IPS-18a (cell line): ENCODE data around the gene CXCR6.

Experiments
- H3K27ac ChIP-seq: one replicate; pipeline ENCODE4 v1.5.1; 2013; ENCODE audit warnings: low read length
- H3K27me3 ChIP-seq: one replicate; pipeline ENCODE4 v1.6.1; 2013; ENCODE audit warnings: mild to moderate bottlenecking, low read length; ENCODE audit not compliant: control insufficient read depth, insufficient read depth
- H3K36me3 ChIP-seq: one replicate; pipeline ENCODE4 v1.6.1; 2013; ENCODE audit warnings: low read depth, low read length; ENCODE audit not compliant: control insufficient read depth
- H3K4me1 ChIP-seq: one replicate; pipeline ENCODE4 v1.6.1; 2013; ENCODE audit warnings: low read depth, low read length; ENCODE audit not compliant: control insufficient read depth
- H3K4me3 ChIP-seq: one replicate; pipeline ENCODE4 v1.5.1; 2013; ENCODE audit warnings: low read length
- H3K9ac ChIP-seq: one replicate; pipeline ENCODE4 v1.6.1; 2013; ENCODE audit warnings: mild to moderate bottlenecking, low read length, moderate library complexity
- H3K9me3 ChIP-seq: one replicate; pipeline ENCODE4 v1.6.1; 2013; ENCODE audit warnings: low read depth, low read length; ENCODE audit not compliant: control insufficient read depth

Gene CXCR6

DNA sequence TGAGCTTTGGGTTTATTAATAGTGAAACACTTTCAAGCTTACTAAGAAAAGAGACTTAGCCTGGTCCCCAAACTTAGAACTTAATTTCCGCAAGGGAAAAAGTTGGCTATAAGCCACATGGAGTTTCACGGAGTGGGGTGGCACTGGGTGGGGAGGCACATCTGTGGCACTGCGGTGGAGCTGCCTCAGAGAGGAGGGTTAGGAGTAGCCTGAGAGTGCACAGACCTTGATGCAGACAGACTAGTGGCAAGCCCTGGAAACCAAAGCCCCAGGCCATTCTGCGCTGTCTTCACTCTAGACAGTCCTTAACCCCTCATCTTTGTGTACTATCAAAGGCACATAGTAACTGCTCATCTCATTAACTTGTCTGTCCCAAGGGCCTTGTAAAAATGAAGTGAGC lies 22.0 kb downstream of the CXCR6 start:
- Histone ChIP-seq H3K9ac (no peak overlapping the region), H3K4me1 (no peaks in the 10 kb centered on the region), H3K9me3 (no peaks in the 10 kb centered on the region), H3K27me3 (no peaks in the 10 kb centered on the region), H3K4me3 (no peak overlapping the region), H3K36me3 (peaks cover 91% of the 10 kb centered on the region), H3K27ac (no peak overlapping the region)

GRCh38 chr3:45965653-45966052 lies 22.4 kb downstream of the CXCR6 start:
- H3K4me1 ChIP-seq, result no peaks in the 10 kb centered on the region
- no peaks in the 10 kb centered on the region for H3K27me3 ChIP-seq
- no peaks in the 10 kb centered on the region for H3K9me3 ChIP-seq
- no peak overlapping the region for H3K27ac ChIP-seq
- H3K4me3 ChIP-seq, result no peak overlapping the region
- H3K9ac ChIP-seq, result no peak overlapping the region
- peaks cover 87% of the 10 kb centered on the region for H3K36me3 ChIP-seq

DNA sequence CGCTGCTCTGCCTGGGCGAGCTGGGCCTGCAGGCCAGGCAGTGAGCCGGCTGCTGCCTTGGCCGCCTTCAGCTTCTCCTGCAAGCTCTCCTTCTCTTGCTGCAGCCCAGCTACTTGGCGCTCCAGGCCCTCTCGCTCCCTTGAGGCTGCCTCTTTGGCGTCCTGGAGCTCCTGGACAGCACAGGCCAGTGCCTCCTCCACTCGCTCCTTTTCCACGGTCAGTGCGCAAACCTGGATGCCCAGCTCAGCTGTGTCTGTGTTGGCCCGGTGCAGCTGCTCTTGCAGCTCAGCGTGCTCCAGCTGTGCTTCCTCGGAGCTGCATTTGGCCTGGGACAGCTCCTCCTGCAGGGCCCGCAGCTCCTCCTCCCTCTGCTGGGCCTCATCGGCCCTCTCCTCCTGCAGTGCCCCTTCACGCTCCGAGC lies 23.1 kb downstream of the CXCR6 start:
- no peak overlapping the region for H3K27ac ChIP-seq
- no peak overlapping the region for H3K4me3 ChIP-seq
- H3K9me3 ChIP-seq, result no peaks in the 10 kb centered on the region
- H3K9ac ChIP-seq, result no peak overlapping the region
- peaks cover 85% of the 10 kb centered on the region for H3K36me3 ChIP-seq
- no peaks in the 10 kb centered on the region for H3K4me1 ChIP-seq
- no peaks in the 10 kb centered on the region for H3K27me3 ChIP-seq

GRCh38 chr3:45966950-45967640 lies 23.8 kb downstream of the CXCR6 start:
- H3K9ac ChIP-seq, result no peak overlapping the region
- no peaks in the 10 kb centered on the region for H3K27me3 ChIP-seq
- peaks cover 82% of the 10 kb centered on the region for H3K36me3 ChIP-seq
- H3K9me3 ChIP-seq, result no peaks in the 10 kb centered on the region
- no peak overlapping the region for H3K4me3 ChIP-seq
- no peak overlapping the region for H3K27ac ChIP-seq
- H3K4me1 ChIP-seq, result no peaks in the 10 kb centered on the region

GRCh38 chr3:45967724-45968123 lies 24.5 kb downstream of the CXCR6 start:
- Histone ChIP-seq H3K36me3 (peaks cover 77% of the 10 kb centered on the region), H3K4me1 (no peaks in the 10 kb centered on the region)

DNA sequence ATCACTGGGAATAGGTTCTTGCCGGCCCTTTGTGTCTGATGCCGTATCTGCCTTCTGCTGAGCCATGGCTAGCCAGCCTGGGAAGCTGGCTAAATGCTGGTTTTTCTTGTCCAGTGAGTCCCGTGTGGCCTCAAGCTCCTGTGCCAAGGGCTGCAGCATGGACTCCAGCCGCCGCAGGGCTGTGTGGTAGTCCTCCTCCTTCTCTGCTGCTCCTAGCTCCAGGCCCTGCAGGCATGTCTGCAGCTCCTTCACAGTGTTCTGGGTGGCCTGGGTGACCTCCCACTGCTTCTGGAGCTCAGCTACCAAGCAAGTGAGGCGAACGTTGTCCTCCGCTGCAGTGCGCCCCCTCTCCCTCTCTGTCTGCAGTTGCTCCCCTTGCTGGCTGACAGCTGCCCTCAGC lies 24.9 kb downstream of the CXCR6 start:
- Histone ChIP-seq H3K4me1 (no peaks in the 10 kb centered on the region), H3K36me3 (peaks cover 76% of the 10 kb centered on the region), H3K27ac (no peak overlapping the region), H3K27me3 (no peaks in the 10 kb centered on the region), H3K4me3 (no peak overlapping the region), H3K9me3 (no peaks in the 10 kb centered on the region), H3K9ac (no peak overlapping the region)

More at GRCh38 chr3:45967724-45968123, 24.5 kb downstream of the CXCR6 start:
- Histone ChIP-seq H3K9ac (no peak overlapping the region), H3K27ac (no peak overlapping the region), H3K4me3 (no peak overlapping the region), H3K27me3 (no peaks in the 10 kb centered on the region), H3K9me3 (no peaks in the 10 kb centered on the region)

DNA sequence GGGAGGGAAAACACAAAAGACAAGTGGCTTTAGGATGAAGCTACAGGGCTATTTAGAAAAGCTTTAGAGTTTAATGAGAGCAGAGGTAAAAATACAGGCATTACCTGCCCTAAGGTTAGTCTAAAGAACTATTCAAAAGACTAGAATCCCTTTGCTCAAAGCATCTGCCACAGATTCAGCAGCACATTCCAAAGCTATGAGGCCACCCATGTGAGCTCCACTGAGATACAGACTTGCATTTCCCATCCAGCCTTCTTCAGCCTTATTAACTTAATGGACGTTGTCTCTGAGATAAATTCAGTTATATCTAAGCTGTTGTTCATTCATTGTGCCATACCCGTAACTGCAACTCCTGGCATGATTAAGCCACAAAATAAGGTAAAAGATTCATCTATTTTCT lies 25.4 kb downstream of the CXCR6 start:
- Histone ChIP-seq H3K27me3 (no peaks in the 10 kb centered on the region), H3K27ac (no peak overlapping the region), H3K4me1 (no peaks in the 10 kb centered on the region), H3K9me3 (no peaks in the 10 kb centered on the region), H3K9ac (no peak overlapping the region), H3K4me3 (no peak overlapping the region), H3K36me3 (peaks cover 71% of the 10 kb centered on the region)

GRCh38 chr3:45969116-45969515 lies 25.9 kb downstream of the CXCR6 start:
- peaks cover 67% of the 10 kb centered on the region for H3K36me3 ChIP-seq
- no peak overlapping the region for H3K9ac ChIP-seq
- no peak overlapping the region for H3K4me3 ChIP-seq
- no peaks in the 10 kb centered on the region for H3K27me3 ChIP-seq
- H3K27ac ChIP-seq, result no peak overlapping the region
- no peaks in the 10 kb centered on the region for H3K9me3 ChIP-seq
- no peaks in the 10 kb centered on the region for H3K4me1 ChIP-seq

DNA sequence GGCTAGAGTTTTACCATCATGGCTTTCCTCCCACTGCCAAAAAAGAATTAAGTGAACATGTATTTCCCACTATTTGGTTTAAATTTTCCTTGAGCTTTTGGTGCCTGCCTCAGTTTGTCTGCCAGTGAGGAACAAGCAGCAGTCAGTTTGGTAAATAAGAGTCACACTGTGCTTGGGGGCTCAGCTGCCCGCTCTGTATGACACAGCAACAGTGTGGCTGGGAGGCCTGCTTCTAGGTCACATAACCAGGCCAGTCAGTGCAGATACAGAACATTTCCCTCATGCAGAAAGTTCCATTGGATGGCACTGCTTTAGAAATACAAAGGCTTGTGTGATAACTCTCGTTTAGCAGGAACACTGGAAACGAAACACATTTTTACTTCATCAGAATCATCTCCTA lies 26.7 kb downstream of the CXCR6 start:
- Histone ChIP-seq H3K4me1 (no peaks in the 10 kb centered on the region), H3K36me3 (peaks cover 64% of the 10 kb centered on the region), H3K9me3 (no peaks in the 10 kb centered on the region), H3K4me3 (no peak overlapping the region), H3K9ac (no peak overlapping the region), H3K27me3 (no peaks in the 10 kb centered on the region), H3K27ac (no peak overlapping the region)

GRCh38 chr3:45972534-45973402 lies 29.5 kb downstream of the CXCR6 start:
- Histone ChIP-seq H3K36me3 (peaks cover 44% of the 10 kb centered on the region), H3K27me3 (no peaks in the 10 kb centered on the region), H3K4me1 (no peaks in the 10 kb centered on the region), H3K4me3 (no peak overlapping the region), H3K9ac (no peak overlapping the region), H3K27ac (no peak overlapping the region), H3K9me3 (no peaks in the 10 kb centered on the region)

GRCh38 chr3:45974686-45975085 lies 31.4 kb downstream of the CXCR6 start:
- Histone ChIP-seq H3K4me1 (no peaks in the 10 kb centered on the region), H3K9ac (no peak overlapping the region), H3K36me3 (peaks cover 38% of the 10 kb centered on the region), H3K9me3 (no peaks in the 10 kb centered on the region), H3K27ac (no peak overlapping the region), H3K4me3 (no peak overlapping the region), H3K27me3 (no peaks in the 10 kb centered on the region)

DNA sequence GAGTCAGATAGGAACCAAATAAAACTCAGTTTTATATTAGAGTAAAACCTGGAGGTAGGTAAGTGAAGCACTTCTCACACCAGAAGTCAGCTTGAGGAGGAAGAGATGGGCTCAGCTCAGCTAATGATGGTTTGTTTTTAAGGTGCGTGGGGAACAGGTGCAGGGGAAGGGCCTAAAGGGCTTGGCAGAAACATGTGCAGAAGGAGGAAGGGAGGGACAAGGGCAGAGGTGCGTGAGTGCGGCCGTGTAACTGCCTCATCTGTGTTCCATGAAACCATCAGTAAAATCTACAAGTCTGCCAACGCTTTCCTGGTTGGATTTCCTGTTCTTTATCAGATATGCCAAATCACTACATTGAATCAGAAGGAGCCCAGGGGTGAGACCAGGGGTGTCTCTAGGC lies 32.4 kb downstream of the CXCR6 start:
- H3K4me1 ChIP-seq, result no peaks in the 10 kb centered on the region
- no peaks in the 10 kb centered on the region for H3K9me3 ChIP-seq
- no peaks in the 10 kb centered on the region for H3K27me3 ChIP-seq
- H3K36me3 ChIP-seq, result peaks cover 39% of the 10 kb centered on the region
- H3K4me3 ChIP-seq, result no peak overlapping the region
- no peak overlapping the region for H3K27ac ChIP-seq
- no peak overlapping the region for H3K9ac ChIP-seq
